ENCODE results near the gene SLC35D2.

The SLC35D2 gene

DNA sequence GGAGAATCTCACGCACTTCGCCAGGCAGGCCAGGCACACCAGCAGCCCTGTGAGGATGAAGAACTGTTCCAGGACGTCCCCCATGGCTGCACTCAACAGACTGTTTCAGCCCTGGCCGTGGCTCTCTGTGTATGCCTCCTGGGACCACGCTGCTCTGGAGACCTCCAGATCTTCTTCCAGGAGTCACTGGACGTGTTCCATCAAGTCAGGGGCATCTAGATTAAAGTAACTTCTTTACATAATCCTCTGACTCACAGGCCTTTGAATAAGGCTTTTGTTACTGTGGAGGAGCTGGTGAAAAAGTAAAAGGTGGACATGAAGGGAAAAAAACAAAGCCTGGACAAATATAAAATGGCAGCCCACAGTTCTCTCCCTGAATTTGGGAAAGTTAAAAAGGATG lies 81.5 kb downstream of the SLC35D2 start, which contains the start of gene HSD17B3:
TSS of gene HSD17B3 (minus strand) at position 156 of the 400 bp plus-strand sequence. CDS start at position 84, 72 bp downstream.
- no peak for DNase-seq

DNA sequence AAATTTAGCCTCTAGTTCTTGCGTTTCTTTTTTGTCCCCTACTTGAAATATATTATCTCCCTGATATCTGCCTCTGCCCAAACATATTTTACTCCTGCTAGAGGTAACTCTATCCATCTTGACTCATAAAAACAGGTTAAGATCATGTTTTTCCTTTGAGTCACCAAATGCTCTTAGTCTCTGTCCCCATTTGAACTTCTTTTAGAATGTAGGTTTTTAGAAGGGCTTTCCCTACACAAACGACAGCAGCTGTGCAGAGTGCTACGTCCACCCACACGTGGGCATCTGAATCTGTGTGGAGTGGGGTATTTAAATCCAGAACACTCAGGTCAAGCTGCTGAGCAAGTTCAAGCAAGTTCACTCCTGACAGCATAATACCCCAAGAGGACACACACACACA lies 83.7 kb downstream of the SLC35D2 start:
- no peak for DNase-seq

DNA sequence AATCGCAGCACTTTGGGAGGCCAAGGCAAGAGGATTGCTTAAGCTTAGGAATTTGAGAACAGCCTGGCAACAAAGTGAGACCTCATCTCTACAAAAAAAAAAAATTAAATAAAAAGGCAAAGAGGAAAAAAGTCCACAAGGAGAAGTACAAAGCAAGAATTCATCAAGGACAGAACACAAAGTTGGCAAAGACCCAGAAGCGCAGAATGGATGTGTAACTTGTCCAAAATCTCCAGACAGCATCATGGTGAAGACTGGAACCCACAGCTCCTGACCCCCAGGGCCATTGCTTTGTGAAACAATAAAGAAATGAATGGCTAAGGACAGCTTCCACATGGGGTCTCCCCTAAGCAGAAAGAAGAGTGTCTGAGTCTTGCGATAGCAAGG lies 89.4 kb downstream of the SLC35D2 start:
- no peak for DNase-seq

DNA sequence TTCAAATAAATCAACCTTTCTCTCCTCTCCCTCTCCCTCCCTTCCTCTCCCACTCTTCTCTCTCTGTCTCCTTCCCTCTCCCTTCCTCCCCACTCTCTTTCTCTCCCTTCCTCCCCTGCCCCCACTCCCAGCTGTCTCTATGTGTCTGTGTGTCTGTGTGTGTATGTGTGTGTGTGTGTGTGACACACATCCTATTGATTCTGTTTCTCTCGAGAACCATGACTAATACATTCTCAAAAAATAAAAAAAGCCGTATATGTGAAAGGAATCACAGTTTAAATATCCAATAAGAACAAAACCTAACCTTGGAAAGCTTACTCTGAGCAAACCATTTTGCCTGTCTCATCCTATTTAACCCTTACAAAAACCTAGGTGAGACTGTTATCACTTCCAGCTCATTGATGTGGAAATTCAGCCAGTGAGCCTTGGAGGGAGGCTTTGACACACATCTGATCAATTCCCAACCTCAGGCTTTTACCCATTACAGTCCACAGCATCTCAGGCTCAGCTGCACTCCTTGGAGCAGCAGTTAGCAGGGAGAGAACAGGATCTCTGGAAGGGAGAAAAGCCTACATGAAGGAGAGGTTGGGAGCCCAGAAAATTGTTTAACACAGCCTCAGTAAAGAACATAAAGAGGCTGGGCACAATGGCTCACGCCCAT lies 89.9 kb downstream of the SLC35D2 start:
- no peak for DNase-seq

DNA sequence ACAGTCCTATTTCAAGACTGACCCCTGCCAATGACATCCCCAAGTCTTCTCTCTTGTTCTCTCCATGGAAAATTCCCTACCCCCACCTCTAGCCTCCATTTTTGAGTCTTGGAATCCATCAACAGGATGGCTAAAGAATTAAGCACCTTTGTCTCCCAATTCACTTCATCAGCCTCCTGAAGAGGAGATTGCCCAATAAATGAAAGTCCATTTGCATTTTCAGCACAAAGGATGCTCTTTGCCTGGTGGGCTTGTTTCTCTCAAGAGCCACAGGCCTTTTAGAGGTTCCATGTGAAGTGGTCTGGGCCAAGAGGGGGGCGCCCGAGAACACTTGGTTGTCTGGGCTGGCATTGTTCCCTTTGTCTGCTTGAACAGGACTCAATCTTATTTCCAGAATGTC lies 94.1 kb downstream of the SLC35D2 start:
- no peak for DNase-seq

DNA sequence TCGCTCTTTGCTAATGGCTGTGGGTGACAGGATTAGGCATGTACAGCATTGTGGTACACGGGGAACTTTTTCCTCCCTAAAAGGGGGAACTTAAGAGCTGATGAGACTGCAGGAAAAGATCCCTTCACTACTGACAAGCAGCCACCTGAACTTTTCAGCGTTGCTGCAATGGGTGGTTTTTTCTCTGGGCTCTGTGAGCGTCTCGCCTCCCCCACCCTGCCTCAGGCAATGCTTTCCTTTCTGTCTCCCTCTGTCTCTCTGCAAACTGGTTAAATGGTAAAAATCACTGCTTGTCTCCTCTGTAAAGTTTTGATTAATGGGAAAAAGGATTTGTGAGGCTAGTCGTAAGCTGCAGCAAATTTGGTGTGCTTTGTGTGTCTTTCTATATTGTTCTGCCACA lies 101.9 kb downstream of the SLC35D2 start:
- DNase-seq = no peak

DNA sequence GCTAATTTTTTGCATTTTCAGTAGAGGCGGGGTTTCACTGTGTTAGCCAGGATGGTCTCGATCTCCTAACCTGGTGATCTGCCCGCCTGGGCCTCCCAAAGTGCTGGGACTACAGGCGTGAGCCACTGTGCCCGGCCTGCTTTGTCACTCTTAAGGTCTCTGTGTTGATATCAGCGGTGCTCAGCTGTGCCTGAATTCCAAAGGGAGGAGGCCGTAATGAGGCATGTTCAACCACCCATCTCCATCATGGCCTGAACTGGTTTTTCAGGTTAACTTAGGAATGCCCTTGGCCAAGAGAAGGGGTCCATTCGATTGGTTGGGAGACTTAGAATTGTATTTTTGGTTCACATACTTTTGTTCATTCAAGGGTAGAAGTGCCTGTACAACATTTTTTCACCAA lies 103.6 kb downstream of the SLC35D2 start:
- no peak for DNase-seq

DNA sequence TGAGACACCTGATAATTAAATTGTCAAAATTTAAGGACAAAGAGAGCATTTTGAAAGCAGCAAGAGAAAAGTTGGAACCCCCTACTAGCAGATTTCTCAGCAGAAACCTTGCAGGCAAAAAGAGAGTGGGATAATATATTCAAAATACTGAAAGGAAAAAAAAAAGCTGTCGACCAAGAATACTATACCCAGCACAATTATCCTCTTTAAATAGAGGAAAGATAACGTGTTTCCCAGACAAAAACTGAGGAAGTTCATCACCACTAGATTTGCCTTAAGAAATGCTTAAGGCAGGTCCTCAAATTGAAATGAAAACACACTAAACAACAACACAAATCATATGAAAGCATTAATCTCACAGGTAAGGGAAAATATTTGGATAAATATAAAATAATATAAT lies 108.6 kb downstream of the SLC35D2 start:
- DNase-seq = no peak
